GM21515 (cell line): ENCODE measurements around the gene RCAN2.
"Not testable (repeated sequence)": the region's sequence is repeated elsewhere in the genome, so short reads cannot be mapped to it uniquely, and the experiment has no call there.

Source experiments
- ATAC-seq: cut with Tn5 transposase; IDR thresholded peaks from one replicate; pipeline ENCODE4 v1.9.1; 2021; ENCODE audit not compliant: unreplicated experiment

RCAN2 gene

GRCh38 chr6:46390153-46390876, 100.9 kb downstream of the RCAN2 start:
- ATAC-seq, result no peak

GRCh38 chr6:46387728-46388127, 103.5 kb downstream of the RCAN2 start:
- not testable (repeated sequence) for ATAC-seq

- ATAC-seq, result no peak
These were observed 109.7 kb downstream of the RCAN2 start for GRCh38 chr6:46381579-46381978.

- ATAC-seq, result no peak
These were observed 110.2 kb downstream of the RCAN2 start for GRCh38 chr6:46381057-46381456.

- no peak for ATAC-seq
These were observed 111.0 kb downstream of the RCAN2 start for GRCh38 chr6:46380152-46380807.

DNA sequence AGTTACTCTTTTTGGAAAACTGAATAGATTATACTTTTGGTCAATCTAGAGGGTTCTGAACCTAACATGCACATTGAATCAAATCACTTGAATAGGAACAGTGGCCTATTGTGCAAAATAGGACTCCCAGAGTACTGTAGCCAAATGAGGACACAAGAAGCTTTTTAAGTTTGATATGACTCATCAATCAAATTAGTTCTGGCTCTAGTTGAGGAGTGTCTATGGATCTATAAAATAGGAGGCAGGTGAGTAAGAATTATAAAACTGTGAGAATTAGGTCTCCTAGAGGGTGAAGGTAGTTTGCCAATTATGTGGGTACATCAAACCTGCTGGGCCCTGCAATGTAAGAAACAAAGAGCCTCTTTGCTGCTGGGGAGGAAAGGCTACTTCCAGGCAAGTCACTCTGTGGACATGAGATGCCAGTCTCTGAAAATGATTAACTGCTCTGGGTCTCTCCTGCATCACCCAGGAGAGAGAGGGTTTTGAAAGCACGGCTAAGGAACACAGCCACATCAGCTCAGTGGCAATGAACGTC, 112.3 kb downstream of the RCAN2 start:
- no peak for ATAC-seq

GRCh38 chr6:46378161-46378881, 112.9 kb downstream of the RCAN2 start:
- no peak for ATAC-seq

DNA sequence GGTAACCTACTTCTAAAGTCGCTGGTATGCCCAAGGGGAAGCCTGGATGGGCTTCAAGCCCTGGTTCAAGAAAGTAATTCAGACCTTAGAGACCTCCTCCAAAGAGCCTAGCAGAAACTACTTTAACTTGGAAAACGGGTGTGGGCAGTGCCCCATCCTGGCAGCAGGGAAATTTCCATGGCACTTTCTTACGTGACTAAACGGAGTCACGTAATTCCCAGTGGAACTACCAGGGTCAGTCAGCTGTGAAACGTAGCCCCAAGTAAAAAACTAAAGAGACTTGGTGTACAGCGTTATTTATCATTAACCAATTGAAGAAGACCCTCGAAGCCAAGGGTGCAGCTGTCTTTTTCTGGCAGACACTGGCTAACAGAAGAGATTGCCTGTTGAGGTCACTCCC, 114.0 kb downstream of the RCAN2 start:
- ATAC-seq, result no peak

DNA sequence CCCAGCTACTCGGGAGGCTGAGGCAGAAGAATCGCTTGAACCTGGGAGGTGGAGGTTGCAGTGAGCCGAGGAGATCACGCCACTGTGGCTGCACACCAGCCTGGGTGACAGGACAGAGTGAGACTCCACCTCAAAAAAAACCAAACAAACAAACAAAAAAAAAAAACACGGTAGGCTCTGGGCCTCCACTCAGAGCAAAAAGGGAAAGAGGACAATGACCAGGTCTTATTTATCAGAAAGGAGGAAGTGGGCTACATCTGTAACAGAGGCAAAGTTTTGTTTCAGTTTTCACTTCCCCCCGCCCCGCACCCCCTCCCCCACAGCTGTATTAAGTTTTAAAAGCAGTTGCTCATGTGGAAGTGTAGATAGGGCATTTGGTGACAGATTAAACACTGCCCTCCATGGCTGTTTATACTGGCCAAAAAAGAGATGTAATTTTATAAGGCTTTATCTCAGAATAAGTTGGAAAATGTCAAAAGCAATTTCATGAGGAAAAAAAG, 114.6 kb downstream of the RCAN2 start:
- peak; percentile 85 for ATAC-seq

DNA sequence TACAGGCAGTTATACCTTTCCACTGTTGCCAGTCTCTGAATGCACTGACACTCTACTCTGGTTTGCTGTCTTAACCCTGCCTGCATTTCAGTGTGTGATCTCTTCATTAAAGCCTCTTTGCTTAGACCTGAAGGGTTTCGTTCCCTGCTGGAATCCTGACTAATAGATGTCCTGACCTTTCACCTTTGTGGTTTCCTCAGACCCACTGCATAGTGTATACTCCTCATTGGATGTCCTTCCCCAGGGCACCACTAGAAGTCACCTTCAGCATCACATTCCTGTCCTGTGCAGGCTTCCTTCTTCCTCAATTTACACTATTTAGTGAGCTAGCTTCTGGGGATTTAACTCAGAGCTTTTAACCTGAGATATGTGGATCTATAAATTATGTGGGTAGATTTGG, 120.6 kb downstream of the RCAN2 start:
- ATAC-seq, result no peak

DNA sequence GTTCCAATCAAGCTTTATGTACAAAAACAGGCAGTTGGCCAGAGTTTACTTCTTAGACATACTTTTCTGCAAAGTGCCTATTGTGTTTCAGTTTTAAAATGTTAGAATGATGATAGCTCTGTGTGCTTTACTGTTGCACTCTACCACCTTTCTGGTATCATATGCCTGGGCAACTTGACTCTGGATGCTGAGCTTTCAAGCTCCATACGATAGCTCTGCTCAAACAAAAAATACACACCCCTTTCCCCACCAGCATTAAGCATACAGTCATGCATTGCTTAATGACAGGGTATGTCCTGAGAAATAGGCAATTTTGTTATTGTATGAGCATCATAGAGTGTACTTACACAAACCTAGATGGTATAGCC, 123.1 kb downstream of the RCAN2 start:
- ATAC-seq, result no peak

DNA sequence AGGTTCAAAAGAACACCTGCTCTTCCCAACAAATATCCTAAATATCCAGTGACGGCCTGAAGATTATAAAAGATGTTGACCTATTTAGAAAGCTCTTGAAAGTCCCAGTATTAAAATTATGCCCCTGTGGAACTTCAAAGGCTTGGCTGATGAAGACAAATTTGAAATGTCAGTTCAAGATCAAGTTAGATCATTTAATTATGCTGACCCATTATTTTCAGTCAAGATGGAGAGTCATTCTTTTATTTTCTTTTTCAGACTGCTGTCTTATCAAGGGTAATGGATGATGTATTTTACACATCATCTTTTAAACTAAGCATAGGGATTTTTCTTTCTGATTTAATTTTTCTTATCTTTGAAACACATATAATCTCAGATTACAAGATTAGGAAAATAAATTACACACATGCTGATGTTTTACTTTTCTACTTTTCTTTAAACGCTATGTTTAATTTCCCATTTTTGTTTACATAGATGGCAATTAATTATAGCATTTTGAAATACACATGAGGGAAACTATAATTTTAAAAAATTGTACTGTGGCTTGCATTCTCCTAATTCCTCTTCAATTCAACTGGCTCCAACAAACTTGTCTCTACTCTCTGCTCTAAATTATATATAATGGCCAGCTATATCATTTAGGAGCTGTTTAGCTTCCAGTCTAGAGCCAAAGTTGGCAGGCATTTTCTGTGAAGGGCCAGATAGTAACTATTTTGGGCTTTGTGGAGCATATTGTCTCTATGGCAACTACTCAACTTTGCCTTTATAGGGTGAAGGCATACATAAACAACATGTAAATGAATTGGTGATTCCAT, 123.7 kb downstream of the RCAN2 start:
- ATAC-seq, result no peak

DNA sequence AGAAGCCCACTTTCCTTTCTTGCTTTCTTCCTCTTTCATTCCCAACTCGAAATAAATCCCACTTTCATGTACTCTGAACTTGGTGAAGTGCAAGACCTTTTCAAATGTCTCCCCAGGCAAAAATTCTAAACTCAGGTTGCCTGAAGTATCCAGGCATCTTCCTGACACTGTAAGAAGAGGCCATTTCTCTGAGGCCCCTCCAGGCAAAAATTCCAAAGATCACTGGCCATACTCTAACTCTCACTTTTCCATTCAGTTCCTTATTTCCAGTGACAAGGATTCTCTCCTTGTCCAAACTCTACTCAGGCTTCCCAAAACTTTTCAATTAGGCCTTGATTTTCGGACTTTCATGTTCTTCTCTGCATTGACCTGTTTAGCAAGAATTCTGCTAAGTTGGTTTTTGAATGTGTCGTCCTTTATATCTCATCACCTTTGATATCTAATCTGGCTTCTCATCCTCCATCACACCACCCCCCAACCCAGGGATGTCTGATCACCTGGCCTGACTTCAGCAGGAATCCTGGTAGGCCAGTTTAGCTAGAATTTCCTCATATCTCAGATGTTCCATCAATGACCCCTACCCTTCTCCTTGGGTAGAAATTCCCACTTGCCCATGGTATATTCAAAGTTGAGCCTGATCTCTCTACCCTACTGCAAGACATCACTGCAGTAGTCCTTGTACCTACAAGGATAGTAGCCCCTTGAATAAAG, 124.9 kb downstream of the RCAN2 start:
- ATAC-seq, result no peak

- no peak for ATAC-seq
These were observed 133.7 kb downstream of the RCAN2 start for GRCh38 chr6:46357591-46357990.

DNA sequence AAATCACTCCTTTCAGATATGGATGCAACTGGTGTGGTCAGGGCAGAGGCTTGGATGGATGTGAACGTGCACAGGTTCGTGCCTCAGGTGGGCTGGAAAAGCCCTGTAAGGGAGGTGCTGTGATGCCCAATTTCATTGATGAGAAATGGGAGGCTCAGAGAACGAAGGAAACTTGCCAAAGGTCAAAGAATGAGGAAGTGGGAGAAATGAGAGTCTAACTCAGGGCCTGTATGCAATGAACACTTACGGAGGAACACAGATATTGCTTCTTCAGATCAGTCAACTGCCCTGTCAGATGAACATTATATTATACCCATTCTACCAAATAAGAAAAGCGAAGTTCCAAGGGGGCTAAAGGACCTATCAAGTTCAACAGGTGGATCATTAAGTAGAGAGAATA, 134.7 kb downstream of the RCAN2 start:
- no peak for ATAC-seq

DNA sequence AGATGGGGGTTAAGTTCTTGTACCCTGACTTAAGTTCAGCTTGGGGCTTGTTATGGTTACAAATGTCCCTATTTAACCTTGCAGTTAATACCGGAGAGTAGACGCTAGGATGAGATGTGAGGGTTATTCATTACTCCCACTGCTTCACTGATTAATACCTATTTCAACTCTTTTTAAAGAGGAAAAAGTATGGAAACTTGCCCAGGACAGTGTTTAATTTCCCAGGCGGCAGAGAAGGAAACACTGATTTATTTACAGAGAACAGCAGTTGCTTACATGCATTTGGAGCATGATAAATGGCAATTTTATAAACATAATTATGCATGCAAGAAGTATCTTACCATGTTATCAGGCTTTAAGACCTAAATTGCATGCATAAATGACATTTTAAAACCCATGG, 137.7 kb downstream of the RCAN2 start:
- ATAC-seq, result no peak

DNA sequence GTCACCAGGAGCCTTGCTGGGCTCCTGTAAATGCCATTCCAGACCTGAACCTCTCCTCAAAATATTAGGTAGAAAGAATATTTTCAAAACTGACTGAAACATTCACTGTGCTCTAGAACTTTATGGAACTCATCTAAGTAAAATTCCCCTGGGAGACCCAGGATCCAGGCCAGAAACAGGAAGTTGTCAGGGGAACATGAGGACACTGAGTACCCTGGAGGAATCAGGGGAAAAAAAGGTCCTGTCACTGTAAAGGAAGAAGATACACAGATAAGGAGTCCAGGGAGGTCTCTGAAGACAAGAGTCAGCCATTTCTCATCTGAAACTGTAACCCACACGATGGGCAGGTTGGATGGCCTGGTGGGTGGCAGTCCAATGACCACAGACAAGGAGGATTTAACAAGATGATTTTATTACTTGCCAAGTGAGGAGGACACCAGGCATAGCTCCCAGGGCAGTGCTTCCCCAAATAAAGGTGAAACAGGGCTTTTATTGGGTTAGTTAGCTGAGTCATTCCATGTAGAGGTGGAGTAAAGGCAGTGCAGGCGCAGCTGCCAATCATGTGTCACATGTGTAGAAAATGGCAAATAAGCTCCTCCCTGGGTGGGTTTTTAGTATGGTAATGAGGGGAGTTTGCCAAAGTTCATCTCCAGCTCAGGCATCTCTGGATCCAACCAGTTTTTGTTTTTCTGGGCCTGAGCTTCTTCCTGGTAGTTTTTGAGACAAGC, 138.5 kb downstream of the RCAN2 start:
- ATAC-seq, result no peak

- no peak for ATAC-seq
These were observed 140.5 kb downstream of the RCAN2 start for GRCh38 chr6:46350714-46351113.

DNA sequence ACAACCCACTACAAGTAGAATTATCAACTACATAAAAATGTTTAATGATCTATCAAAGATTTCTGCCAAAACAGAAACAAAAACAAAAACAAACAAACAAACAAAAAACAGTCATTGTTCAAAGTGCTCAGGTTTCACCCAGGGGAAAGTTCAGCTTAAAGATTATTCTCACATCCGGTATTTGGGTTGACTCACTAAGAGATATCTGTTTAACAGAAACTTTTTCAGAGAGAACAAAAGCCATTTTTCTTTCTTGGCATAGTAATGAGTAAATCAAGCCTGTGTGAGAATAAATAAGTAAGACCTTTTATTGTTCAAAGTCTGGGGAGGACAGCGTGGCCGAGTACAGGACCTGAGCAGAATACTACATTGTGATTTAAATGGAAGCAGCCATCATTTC, 143.6 kb downstream of the RCAN2 start:
- ATAC-seq, result no peak

GRCh38 chr6:46340246-46340645, 151.0 kb downstream of the RCAN2 start:
- ATAC-seq, result no peak
